ENCODE measurements around the gene RTP1. TPM values are rescaled to one million over a fixed set of nuclear protein-coding genes. Genes with fewer than 3 reads are reported as not detected.

The RTP1 gene, protein sequence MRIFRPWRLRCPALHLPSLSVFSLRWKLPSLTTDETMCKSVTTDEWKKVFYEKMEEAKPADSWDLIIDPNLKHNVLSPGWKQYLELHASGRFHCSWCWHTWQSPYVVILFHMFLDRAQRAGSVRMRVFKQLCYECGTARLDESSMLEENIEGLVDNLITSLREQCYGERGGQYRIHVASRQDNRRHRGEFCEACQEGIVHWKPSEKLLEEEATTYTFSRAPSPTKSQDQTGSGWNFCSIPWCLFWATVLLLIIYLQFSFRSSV
- total RNA-seq: not detected in 2 replicates

DNA sequence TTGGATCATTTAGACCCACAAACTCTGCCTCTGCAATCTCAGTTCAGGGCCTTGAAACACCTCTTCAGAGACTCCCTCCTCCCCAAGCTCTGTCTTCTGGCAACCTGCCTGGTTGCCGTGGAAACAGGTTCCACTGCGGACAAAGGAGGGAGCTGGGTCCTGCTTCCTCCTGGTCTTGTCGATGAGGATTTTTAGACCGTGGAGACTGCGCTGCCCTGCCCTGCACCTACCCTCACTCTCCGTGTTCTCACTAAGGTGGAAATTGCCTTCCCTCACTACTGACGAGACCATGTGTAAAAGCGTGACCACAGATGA lies at the start of gene RTP1:
Gene RTP1 (plus strand): TSS at position 152 of the 315 bp plus-strand sequence. CDS start 30 bp downstream, at position 182.

Other genes starting within 250 kb of the RTP1 start
- gene RPL39L, start 58.0 kb upstream of the RTP1 start, total RNA-seq: 25.2 and 28.7 TPM in 2 replicates
- 3.7 and 7.0 TPM in 2 replicates for gene MASP1, start 94.3 kb downstream of the RTP1 start, total RNA-seq
- 0.20 and 1.1 TPM in 2 replicates for gene RTP4, start 170.9 kb downstream of the RTP1 start, total RNA-seq